Right atrium auricular region (tissue), 2 donors: ENCODE results near the gene RFTN1. TPM values are rescaled to one million over a fixed set of nuclear protein-coding genes. Genes with fewer than 3 reads are reported as not detected.

Source experiments
- DNase-seq: peaks from one replicate; pipeline ENCODE4 v3.0.0-alpha.2; 2019; ENCODE audit warnings: low spot score
- H3K27ac ChIP-seq, 2 donors: fragments of 200-600 bp; sonication (generic); 1 replicate in 1 of 2; 2 replicates in 1 of 2; pipeline ENCODE4 v1.5.1; 2016 to 2019
- H3K27me3 ChIP-seq, 2 donors: fragments of 200-600 bp; sonication (generic); one replicate each; pipeline versions ENCODE4 v1.5.1 to v1.6.0; 2017 to 2019
- H3K36me3 ChIP-seq: fragments of 200-600 bp; sonication (generic); one replicate; pipeline ENCODE4 v1.5.1; 2016
- H3K4me1 ChIP-seq, 2 donors: fragments of 200-600 bp; sonication (generic); one replicate each; pipeline versions ENCODE4 v1.5.1 to v1.6.0; 2017 to 2019
- H3K4me3 ChIP-seq, 2 donors: fragments of 200-600 bp; sonication (generic); 1 replicate in 1 of 2; 2 replicates in 1 of 2; pipeline ENCODE4 v1.5.1; 2017 to 2019; ENCODE audit warnings: mild to moderate bottlenecking in 1 of 2, moderate library complexity in 1 of 2
- H3K9me3 ChIP-seq, 2 donors: fragments of 200-600 bp; sonication (generic); one replicate each; pipeline ENCODE4 v1.5.1; 2019
- total RNA-seq, 2 donors: library from RNA; depleted of rRNA; stranded (reverse); fragments of >200 nt; gene quantifications; one replicate each; pipeline ENCODE4 v1.1.0, GENCODE V29; 2016
- TF ChIP-seq, protein P1 (sequence below), 2 donors: fragments of 200-600 bp; sonication (generic); IDR thresholded peaks; one replicate each; pipeline ENCODE4 v1.5.1; 2019; ENCODE audit warnings: antibody characterized with exemption in 2 of 2

RFTN1 gene
- total RNA-seq, 2 donors from 2014 or later = 15.9 to 33.6 TPM

DNA sequence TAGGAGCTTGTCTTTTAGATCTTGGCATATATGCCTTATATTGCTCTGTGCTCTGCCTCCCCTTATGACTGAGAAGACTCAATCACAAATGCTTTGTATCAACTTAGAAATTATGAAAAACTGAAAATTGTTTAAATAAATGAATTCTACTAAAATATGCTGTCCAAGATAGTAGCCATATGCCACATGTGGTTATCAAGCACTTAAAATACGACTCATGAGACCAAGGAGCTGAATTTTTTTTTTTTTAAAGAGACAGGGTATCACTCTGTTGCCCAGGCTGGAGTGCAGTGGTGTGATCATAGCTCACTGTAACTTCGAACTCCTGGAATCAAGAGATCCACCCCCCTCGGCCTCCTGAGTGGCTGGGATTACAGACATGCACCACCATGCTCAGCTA is 118.3 kb downstream of the RFTN1 start:
- H3K9me3 ChIP-seq = no peaks in the 10 kb centered on the region
- no peak for DNase-seq
- TF ChIP-seq, protein P1, sequence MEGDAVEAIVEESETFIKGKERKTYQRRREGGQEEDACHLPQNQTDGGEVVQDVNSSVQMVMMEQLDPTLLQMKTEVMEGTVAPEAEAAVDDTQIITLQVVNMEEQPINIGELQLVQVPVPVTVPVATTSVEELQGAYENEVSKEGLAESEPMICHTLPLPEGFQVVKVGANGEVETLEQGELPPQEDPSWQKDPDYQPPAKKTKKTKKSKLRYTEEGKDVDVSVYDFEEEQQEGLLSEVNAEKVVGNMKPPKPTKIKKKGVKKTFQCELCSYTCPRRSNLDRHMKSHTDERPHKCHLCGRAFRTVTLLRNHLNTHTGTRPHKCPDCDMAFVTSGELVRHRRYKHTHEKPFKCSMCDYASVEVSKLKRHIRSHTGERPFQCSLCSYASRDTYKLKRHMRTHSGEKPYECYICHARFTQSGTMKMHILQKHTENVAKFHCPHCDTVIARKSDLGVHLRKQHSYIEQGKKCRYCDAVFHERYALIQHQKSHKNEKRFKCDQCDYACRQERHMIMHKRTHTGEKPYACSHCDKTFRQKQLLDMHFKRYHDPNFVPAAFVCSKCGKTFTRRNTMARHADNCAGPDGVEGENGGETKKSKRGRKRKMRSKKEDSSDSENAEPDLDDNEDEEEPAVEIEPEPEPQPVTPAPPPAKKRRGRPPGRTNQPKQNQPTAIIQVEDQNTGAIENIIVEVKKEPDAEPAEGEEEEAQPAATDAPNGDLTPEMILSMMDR (IDR thresholded peaks at IDR 0.05) = no peak
- no peaks in the 10 kb centered on the region for H3K27me3 ChIP-seq
- no peak overlapping the region for H3K27ac ChIP-seq
- no peak overlapping the region for H3K4me3 ChIP-seq
- H3K36me3 ChIP-seq = no peaks in the 10 kb centered on the region
- peaks cover 0 to 28% of the 10 kb centered on the region in 2 donors for H3K4me1 ChIP-seq

DNA sequence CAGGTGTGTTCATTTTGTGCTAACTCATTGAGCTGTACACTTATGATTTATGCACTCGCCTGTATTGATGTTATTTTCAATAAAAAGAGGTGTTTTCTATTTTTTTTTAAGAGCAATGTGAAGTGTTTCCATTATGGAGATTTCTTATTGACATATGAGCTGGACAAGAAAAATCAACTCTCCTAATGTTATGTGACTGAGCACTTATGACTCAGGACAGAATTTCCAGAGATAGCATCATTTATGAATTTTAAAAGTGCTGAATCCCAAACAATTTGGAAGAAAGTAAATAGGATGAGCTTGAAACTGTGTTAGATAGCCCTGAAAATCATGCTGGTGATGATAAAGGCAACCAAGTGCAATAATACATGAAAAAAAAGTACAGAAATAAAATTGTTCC is 118.9 kb downstream of the RFTN1 start:
- Histone ChIP-seq H3K4me1 (peaks cover 0 to 22% of the 10 kb centered on the region in 2 donors), H3K27ac (no peak overlapping the region), H3K36me3 (no peaks in the 10 kb centered on the region), H3K4me3 (no peak overlapping the region), H3K27me3 (no peaks in the 10 kb centered on the region), H3K9me3 (no peaks in the 10 kb centered on the region)
- no peak for DNase-seq
- TF ChIP-seq, protein P1 (IDR thresholded peaks at IDR 0.05) = no peak

DNA sequence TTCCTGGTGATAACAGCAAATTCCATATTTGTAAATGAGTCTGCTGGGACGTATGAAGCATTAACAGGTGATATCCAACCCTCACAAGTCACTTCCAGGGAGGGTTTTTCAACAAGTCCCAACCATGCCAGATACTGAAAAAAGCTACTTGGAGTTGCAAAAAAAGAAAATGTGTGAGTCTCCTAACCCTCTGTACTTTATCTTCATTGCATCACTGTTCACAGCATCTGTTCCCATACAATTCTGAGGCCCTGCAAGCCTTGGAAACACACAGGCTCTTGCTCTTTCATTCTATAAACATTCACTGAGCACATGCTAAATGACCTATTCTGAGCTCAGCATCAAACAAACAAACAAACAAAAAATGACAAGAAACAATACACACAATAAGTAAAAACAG is 120.8 kb downstream of the RFTN1 start:
- no peaks in the 10 kb centered on the region for H3K36me3 ChIP-seq
- no peak overlapping the region for H3K4me3 ChIP-seq
- TF ChIP-seq, protein P1 (IDR thresholded peaks at IDR 0.05) = no peak
- H3K9me3 ChIP-seq = no peaks in the 10 kb centered on the region
- no peak for DNase-seq
- no peak overlapping the region for H3K27ac ChIP-seq
- H3K4me1 ChIP-seq = peaks cover 0 to 14% of the 10 kb centered on the region in 2 donors
- H3K27me3 ChIP-seq = no peaks in the 10 kb centered on the region

DNA sequence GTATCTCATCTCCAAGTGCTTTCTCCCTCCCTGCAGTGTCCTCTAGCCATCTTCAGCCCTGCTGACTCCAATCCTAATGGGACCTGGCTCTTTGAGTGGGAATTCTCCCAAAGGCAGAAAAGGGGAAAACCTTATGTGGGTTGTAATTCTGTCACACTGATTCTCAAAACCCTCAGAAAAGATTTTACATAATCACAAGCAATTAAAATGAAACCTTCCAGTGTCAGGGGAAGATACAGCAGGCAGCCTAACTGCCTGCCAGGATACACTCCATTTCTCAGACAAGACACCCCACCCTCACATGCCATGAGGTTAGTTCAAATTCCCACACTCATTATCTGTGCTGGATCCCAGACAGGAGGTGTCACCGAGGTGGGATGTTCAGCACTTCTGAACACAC is 121.4 kb downstream of the RFTN1 start:
- Histone ChIP-seq H3K4me1 (peaks cover 0 to 14% of the 10 kb centered on the region in 2 donors), H3K27me3 (no peaks in the 10 kb centered on the region), H3K27ac (no peak overlapping the region), H3K4me3 (no peak overlapping the region), H3K36me3 (no peaks in the 10 kb centered on the region), H3K9me3 (no peaks in the 10 kb centered on the region)
- TF ChIP-seq, protein P1 (IDR thresholded peaks at IDR 0.05) = no peak
- DNase-seq = no peak

DNA sequence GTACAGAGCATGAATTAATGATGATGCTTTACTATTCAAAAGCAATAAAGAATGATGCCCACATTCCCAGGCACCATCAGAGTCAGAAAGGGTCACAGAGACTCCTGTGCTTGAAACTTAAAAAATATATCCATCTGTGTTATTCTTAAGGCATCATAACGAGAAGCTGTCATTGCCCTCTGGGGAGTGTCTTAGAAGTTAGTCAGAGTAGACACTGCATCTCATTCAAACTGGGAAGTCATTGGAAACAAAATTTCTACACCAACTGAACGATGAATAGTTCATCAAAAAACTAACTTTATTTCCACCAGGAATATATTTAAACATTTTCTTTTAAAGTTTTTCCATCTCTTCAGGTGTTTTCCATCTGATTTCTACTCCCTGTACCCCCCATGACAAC is 122.9 kb downstream of the RFTN1 start:
- no peak overlapping the region for H3K27ac ChIP-seq
- no peak overlapping the region for H3K4me3 ChIP-seq
- no peaks in the 10 kb centered on the region for H3K27me3 ChIP-seq
- DNase-seq = no peak
- H3K9me3 ChIP-seq = no peaks in the 10 kb centered on the region
- TF ChIP-seq, protein P1 (IDR thresholded peaks at IDR 0.05) = no peak
- peaks cover 0 to 5% of the 10 kb centered on the region in 2 donors for H3K4me1 ChIP-seq
- H3K36me3 ChIP-seq = no peaks in the 10 kb centered on the region

DNA sequence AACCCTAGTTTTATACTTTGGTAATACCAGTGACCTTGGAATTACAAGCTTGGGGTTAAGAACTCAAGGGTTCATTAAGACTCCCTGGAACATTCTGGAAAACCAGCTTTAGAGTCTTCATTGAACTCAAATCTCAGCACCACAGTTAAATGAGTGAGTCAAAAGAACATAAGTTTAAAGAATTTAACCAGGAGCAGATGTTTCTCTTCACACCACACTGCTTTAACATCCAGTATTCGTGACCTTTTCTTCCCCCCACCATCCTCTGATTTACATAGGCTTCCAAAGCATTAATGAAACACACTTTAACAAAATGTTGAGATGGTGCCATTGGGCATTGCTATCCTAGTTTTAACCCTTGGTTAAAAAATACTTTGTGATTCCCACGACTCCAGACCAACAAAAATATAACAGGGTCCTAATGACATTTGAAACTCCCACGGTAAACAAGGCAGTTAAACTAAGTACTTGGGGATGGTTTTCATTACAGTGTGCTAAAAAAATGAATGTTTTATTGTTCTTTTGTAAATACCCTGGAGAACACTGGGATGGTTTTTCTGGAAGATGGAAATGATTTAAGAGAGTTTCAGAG is 124.6 kb downstream of the RFTN1 start:
- H3K4me3 ChIP-seq = no peak overlapping the region
- no peak for DNase-seq
- H3K9me3 ChIP-seq = no peaks in the 10 kb centered on the region
- peaks cover 0 to 5% of the 10 kb centered on the region in 2 donors for H3K4me1 ChIP-seq
- TF ChIP-seq, protein P1 (IDR thresholded peaks at IDR 0.05) = no peak
- H3K27me3 ChIP-seq = no peaks in the 10 kb centered on the region
- no peaks in the 10 kb centered on the region for H3K36me3 ChIP-seq
- peak overlapping the region in 1 of 2 donors; percentile 4 for H3K27ac ChIP-seq
